ENCODE measurements around the gene FRK.

FRK gene

DNA sequence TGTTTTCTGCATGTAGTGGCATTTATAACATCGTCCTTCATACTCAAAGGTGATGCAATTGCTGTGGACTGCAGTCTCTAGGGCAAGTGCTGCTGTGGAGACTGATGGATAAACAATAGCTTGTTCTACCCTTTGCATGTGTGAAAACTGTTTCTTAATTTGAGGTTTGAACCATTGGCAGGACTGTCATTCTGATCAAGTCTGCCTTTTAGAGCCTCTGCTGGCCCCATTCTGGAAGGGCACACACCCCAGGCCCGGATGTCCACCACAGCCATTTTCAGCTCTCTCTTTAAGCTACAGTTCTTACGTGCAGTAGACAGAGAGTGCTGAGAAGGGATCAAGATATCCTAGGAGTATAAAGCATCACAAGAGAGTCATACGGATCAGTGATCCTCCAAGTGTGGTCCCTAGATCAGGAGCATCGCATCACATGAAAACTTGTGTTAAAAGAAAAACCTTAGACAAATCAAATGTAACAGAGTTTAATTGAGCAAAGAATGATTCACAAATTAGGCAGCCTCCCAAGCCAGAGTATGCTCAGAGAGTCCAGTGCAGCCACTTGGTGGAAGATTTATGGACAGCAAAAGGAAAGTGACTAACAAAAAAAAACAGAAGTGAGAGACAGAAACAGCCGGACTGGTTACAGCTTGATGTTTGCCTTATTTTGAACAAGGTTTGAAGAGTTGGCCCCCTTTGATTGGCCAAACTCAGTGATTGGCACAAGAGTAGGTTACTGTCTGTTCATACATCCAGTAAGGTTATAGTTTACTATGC lies 52.0 kb downstream of the FRK start:
- DNase-seq (ENCODE audit: insufficient read length, low spot score) (no peak), FAIRE-seq (no peak)
- no peak for TF ChIP-seq CTCF (IDR thresholded peaks at IDR 0.05; ENCODE audit: insufficient read depth, missing control alignments)

- DNase-seq (ENCODE audit: insufficient read length, low spot score) (no peak), FAIRE-seq (no peak)
- TF ChIP-seq CTCF (IDR thresholded peaks at IDR 0.05; ENCODE audit: insufficient read depth, missing control alignments) = no peak
These were observed 55.6 kb downstream of the FRK start for GRCh38 chr6:116004841-116005815.

DNA sequence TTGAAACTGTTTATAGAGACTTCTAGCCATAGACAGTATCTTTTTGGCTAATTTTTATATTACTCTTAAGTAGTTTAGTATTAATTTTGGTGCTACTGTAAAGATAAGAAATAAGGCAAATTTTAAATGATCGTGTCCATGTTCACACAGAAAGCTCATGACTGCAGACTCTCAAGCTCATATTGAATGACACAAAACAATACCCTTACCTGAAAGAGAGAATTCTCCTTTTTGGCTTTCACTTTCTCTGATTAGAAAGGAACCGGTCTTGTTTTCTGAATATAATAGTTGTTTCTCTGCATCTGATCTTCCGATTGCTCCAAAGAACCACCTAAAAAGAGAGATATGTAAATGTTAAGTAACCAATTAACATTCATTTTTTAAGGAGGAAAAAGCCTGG lies 57.0 kb downstream of the FRK start:
- no peak for FAIRE-seq
- no peak for DNase-seq (ENCODE audit: insufficient read length, low spot score)
- no peak for TF ChIP-seq CTCF (IDR thresholded peaks at IDR 0.05; ENCODE audit: insufficient read depth, missing control alignments)

- no peak for FAIRE-seq
- TF ChIP-seq CTCF (IDR thresholded peaks at IDR 0.05; ENCODE audit: insufficient read depth, missing control alignments) = no peak
- DNase-seq (ENCODE audit: insufficient read length, low spot score) = no peak
These were observed 57.9 kb downstream of the FRK start for GRCh38 chr6:116002756-116003155.

DNA sequence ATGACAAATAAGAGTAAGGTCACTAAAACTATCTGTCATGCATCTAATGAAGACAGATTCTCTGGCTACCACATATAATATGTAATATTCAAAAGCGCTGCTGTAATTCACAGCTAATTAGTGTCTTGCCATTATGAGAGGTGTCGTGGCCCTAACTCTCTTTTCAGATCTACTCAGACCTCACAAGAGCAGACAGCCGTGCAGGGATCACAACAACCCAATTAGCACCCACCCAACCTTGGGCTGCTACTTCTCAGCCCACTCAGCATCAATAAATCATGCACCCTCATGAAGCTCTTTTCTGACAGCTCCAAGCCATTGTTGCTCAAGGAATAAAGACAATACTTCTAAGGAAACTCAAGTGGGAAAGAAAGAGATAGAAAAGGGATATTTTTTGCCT lies 61.5 kb downstream of the FRK start:
- DNase-seq (ENCODE audit: insufficient read length, low spot score) (no peak), FAIRE-seq (no peak)
- no peak for TF ChIP-seq CTCF (IDR thresholded peaks at IDR 0.05; ENCODE audit: insufficient read depth, missing control alignments)

DNA sequence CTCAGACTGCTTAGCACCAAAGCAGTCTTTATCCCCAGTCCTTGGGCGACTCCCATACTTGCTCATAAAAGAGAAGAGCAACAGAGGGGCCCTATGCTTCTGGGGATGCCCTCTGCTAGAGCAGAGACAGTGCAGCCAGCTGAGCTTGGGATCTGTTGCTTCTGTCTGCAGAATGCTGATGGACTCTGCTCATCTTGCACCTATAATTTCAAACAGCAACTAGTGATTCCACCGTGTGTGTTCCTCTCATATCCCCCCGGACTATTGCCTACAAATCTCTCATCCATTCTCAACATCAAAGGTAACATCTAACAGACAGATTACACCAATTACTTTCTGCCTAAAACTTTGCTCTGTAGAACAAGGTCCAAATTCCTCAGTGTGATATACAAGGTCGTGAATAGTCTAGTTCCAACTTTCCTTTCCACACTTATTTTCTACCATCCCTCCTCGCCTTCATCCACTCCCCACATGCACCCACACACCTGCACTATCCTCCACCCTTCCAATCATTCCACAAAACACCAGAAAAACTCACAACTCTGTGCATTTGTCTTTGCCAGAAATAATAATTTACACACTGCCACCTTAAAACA lies 62.6 kb downstream of the FRK start:
- no peak for FAIRE-seq
- TF ChIP-seq CTCF (IDR thresholded peaks at IDR 0.05; ENCODE audit: insufficient read depth, missing control alignments) = no peak
- DNase-seq (ENCODE audit: insufficient read length, low spot score) = no peak
